ENCODE measurements around the gene STK36. TPM values are rescaled to one million over a fixed set of nuclear protein-coding genes. Genes with fewer than 3 reads are reported as not detected.

The STK36 gene
- total RNA-seq, 2 experiments from 2014 or later: 15.9 to 19.0 TPM

DNA sequence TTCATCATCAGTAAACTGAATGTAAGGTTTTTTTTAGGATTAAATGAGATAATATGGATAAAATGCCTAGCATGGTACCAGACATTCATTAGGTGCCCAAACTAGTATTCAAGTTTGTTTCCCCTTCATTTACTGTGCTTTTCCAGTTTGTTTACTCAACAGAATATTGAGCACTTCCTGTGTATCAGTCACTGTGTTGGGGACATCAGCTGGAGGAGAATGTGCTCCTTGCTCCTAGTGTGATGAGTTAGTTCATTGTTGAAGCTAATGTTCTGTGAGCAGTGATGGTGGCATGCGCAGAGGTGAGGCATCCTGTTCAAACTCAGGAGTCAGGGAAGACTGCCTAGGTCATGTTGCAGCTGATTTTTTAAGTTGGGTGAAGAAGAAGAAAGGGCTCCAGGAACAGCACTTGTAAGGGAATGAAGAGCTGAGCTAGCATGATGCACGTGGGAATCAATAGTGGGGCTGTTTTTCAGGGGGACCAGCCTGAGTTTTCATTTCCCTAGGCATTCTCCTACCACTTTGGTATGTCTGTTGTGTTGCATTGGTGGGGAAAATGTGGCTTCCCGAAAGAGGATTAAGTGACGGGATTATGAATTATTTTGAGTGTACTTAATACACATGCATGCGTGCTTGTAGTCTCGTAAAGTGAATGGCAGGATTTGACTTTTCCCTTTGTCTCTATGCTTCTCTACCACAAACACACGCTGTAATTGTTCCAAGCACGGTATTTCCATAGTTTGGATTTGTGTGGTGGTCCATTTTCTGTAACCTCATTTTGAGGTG is 62.5 kb downstream of the STK36 start:
- Mint-ChIP-seq H3K4me3 (no peak overlapping the region), H3K4me1 (ENCODE audit: low read depth) (peaks cover 28% of the 10 kb centered on the region), H3K36me3 (peaks cover 34% of the 10 kb centered on the region), H3K9me3 (no peaks in the 10 kb centered on the region), H3K27me3 (no peaks in the 10 kb centered on the region), H3K27ac (peak overlapping the region; percentile 51)
- intact Hi-C loops (cut with micrococcal nuclease): no loop called here
- no peak for DNase-seq
- POLR2A ChIA-PET: interaction anchor here (0.6 to 0.7 kb wide), 2 partner anchors 24 to 142 kb away, joined by 3 read pairs; partner anchors contain the start of gene TTLL4
- CTCF ChIA-PET: interaction anchor here (0.8 to 1.7 kb wide), 3 partner anchors 24 to 114 kb away, joined by 3 to 6 read pairs (median 5); partner anchors contain the start of gene TTLL4

DNA sequence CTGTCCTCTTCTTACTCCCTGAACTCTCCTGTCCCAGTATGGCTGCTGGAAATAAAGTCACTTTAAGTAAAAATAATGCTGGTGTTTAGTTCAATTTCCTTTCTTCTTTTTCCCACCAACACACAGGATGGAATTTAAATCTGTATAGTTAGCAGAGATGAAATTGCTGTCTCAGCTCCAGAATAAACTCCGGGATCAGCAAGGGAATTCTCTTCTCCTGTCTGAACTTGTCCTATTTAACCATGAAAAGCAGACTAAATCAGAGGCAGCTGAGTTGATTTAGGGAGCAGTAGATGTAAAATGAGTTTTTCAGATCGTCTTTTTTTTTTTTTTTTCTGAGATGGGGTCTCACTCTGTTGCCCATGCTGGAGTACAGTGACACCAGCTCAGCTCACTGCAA is 64.6 kb downstream of the STK36 start:
- intact Hi-C loops (cut with micrococcal nuclease): no loop called here
- Mint-ChIP-seq H3K9me3 (no peaks in the 10 kb centered on the region), H3K4me3 (no peak overlapping the region), H3K4me1 (ENCODE audit: low read depth) (peaks cover 24% of the 10 kb centered on the region), H3K27ac (no peak overlapping the region), H3K27me3 (no peaks in the 10 kb centered on the region), H3K36me3 (peaks cover 42% of the 10 kb centered on the region)
- no peak for DNase-seq
- ChIA-PET POLR2A (interaction anchor here (0.7 kb wide), 1 partner anchor 174 kb away, joined by 3 read pairs; no protein-coding TSS in a partner anchor), CTCF (interaction anchor here (1.5 to 1.6 kb wide), 2 partner anchors 89 to 111 kb away, joined by 4 to 6 read pairs; no protein-coding TSS in a partner anchor)

DNA sequence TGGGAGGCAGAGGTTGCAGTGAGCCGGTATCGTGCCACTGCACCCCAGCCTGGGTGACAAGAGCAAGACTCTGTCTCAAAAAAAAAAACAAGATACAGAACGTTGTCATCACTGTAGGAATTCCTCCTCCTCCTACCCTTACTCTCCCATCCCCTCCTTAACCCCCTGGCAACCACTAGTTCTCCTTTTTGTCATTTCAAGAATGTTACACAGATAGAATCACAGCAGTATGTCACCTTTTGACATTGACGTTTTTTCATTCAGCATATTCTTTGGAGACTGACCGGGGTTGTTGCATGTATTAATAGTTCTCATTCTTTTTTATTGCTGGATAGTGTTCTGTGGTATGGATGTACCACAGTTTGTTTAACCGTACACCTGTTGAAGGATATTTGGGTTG is 71.2 kb downstream of the STK36 start:
- intact Hi-C loops (cut with micrococcal nuclease): no loop called here
- no peaks in the 10 kb centered on the region for H3K27me3 Mint-ChIP-seq
- H3K4me1 Mint-ChIP-seq (ENCODE audit: low read depth): peaks cover 26% of the 10 kb centered on the region
- H3K4me3 Mint-ChIP-seq: no peak overlapping the region
- peaks cover 50% of the 10 kb centered on the region for H3K36me3 Mint-ChIP-seq
- ChIA-PET POLR2A (no interaction called here), CTCF (no interaction called here)
- no peak overlapping the region for H3K27ac Mint-ChIP-seq
- no peak for DNase-seq
- no peaks in the 10 kb centered on the region for H3K9me3 Mint-ChIP-seq

DNA sequence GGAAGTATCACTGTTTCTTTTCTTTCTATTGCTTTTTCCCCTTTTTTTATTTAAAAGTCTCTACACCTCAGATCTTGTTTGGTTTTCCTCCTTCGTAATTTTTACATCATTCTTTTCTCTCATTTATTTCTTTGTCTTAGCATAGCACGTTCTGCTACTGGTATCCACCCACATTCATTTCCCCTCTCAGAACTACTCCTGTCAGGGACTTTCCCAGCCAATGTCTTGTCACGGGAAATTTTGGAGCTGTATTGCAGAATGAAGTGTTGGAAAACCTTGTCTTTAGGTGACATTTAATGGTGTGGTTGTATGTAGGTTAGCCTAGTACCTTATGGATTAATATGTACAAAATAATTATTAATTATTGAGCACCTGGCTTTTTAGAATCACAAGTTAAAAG is 72.7 kb downstream of the STK36 start:
- Mint-ChIP-seq H3K9me3 (no peaks in the 10 kb centered on the region), H3K4me1 (ENCODE audit: low read depth) (peaks cover 26% of the 10 kb centered on the region), H3K27me3 (no peaks in the 10 kb centered on the region), H3K27ac (peak overlapping the region; percentile 24), H3K36me3 (peaks cover 47% of the 10 kb centered on the region), H3K4me3 (no peak overlapping the region)
- POLR2A ChIA-PET: interaction anchor here (0.6 to 1.2 kb wide), 2 partner anchors 12 to 34 kb away, joined by 3 read pairs; partner anchors contain the start of gene TTLL4
- peak; percentile 18 for DNase-seq
- CTCF ChIA-PET: interaction anchor here (1.7 kb wide), 1 partner anchor 103 kb away, joined by 5 read pairs; no protein-coding TSS in a partner anchor
- intact Hi-C loops (cut with micrococcal nuclease): no loop called here

DNA sequence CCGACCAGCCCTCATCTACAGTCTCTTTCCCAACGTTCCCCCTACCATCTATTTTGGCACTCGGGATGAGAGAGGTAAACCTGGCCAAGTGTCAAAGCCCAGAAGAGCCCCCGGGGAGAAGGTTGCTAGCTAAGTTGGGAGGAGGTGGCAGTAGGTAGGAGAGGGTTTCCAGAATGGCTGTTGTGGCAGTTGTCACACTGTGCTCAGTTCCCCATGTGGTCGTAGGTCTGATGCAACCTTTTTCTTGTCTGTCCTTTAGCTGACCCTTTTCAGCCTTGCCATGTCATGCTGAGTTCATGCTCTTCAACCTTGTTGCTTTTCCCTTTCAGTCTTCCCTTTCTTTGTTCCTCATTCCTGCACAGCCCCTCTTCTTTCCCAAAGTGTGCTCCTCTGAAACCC is 73.3 kb downstream of the STK36 start:
- H3K27me3 Mint-ChIP-seq: no peaks in the 10 kb centered on the region
- no peak overlapping the region for H3K27ac Mint-ChIP-seq
- intact Hi-C loops (cut with micrococcal nuclease): no loop called here
- peaks cover 26% of the 10 kb centered on the region for H3K4me1 Mint-ChIP-seq (ENCODE audit: low read depth)
- H3K9me3 Mint-ChIP-seq: no peaks in the 10 kb centered on the region
- POLR2A ChIA-PET: interaction anchor here (0.6 to 1.2 kb wide), 2 partner anchors 12 to 35 kb away, joined by 3 read pairs; partner anchors contain the start of gene TTLL4
- CTCF ChIA-PET: interaction anchor here (1.5 to 1.7 kb wide), 2 partner anchors 34 to 102 kb away, joined by 5 read pairs; partner anchors contain the start of gene TTLL4
- no peak for DNase-seq
- no peak overlapping the region for H3K4me3 Mint-ChIP-seq
- H3K36me3 Mint-ChIP-seq: peaks cover 46% of the 10 kb centered on the region

DNA sequence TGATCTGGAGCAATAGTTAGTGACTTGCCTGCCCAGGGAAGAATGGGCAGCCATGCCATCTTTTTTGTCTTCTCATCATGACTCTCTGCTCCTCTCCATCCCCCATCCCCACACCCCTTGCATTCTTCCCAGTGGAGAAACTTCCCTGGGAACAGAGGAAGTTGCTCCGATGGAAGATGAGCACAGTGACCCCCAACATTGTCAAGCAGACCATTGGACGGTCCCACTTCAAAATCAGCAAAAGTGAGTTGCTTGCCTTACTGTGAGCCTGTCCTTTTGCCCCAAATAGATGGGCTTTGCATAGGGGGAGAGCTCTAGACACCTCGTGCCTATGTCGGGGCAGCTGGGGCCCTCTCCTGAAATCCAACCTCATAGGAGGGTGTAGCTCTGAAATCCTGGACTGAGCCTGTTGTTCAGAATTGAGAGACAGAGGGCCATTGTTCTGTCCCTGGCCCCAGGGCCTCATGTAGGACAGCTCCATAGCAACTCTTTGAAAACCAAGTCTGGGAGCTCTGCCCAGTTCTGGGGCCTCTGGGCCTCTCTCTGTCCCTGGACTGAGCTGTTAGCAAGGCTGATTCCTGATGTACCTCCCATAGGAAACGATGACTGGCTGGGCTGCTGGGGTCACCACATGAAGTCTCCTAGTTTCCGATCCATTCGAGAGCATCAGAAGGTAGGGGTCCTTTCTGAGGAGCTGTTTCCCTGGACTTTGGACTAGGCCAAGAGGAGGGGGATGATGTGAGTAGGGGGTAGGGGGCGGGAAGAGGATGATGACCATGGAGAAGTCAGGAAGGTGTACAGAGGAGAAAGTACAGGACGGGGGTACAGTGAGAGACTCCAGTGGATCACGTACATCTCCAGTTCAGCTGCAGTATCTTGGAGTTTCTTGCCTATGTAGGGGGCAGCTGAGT is 73.9 kb downstream of the STK36 start:
- ChIA-PET CTCF (interaction anchor here (0.9 to 2.2 kb wide), 5 partner anchors 19 to 151 kb away, joined by 3 to 11 read pairs (median 5); partner anchors contain the start of gene TTLL4), POLR2A (no interaction called here)
- H3K4me1 Mint-ChIP-seq (ENCODE audit: low read depth): peaks cover 26% of the 10 kb centered on the region
- no peaks in the 10 kb centered on the region for H3K27me3 Mint-ChIP-seq
- H3K9me3 Mint-ChIP-seq: no peaks in the 10 kb centered on the region
- H3K27ac Mint-ChIP-seq: no peak overlapping the region
- H3K4me3 Mint-ChIP-seq: no peak overlapping the region
- intact Hi-C loops (cut with micrococcal nuclease): no loop called here
- DNase-seq: no peak
- H3K36me3 Mint-ChIP-seq: peaks cover 46% of the 10 kb centered on the region

DNA sequence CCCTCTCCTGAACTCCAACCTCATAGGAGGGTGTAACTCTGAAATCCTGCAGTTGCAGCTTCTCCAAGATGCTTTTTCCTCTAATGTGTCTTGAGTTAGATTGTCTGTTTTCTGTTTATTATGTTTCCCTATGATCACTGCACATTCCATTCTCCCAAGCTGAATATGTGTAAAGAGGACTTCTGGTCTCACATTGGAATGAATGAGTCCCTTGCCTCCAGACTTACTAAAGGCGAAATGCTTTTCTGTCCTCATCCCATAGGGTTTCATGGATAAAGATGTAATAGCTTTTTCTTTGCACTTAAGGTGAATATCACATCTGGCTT is 74.5 kb downstream of the STK36 start:
- Mint-ChIP-seq H3K36me3 (peaks cover 45% of the 10 kb centered on the region), H3K27ac (no peak overlapping the region), H3K4me1 (ENCODE audit: low read depth) (peaks cover 26% of the 10 kb centered on the region), H3K27me3 (no peaks in the 10 kb centered on the region), H3K4me3 (no peak overlapping the region), H3K9me3 (no peaks in the 10 kb centered on the region)
- CTCF ChIA-PET: interaction anchor here (0.9 to 2.2 kb wide), 4 partner anchors 19 to 151 kb away, joined by 3 to 11 read pairs (median 6); partner anchors contain the start of gene TTLL4
- POLR2A ChIA-PET: no interaction called here
- intact Hi-C loops (cut with micrococcal nuclease): no loop called here
- no peak for DNase-seq

DNA sequence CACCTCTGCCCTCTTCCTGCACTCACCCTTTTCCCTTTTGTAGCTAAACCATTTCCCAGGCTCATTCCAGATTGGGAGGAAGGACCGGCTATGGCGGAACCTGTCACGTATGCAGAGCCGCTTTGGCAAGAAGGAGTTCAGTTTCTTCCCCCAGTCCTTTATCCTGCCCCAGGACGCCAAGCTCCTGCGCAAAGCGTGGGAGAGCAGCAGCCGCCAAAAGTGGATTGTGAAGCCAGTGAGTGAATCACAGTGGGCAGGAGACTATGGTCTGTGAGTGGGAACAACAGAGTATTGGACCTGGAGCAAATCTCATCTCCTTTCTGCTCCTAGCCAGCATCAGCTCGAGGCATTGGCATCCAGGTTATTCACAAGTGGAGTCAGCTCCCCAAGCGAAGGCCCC is 75.1 kb downstream of the STK36 start:
- no peaks in the 10 kb centered on the region for H3K27me3 Mint-ChIP-seq
- no peak overlapping the region for H3K4me3 Mint-ChIP-seq
- ChIA-PET POLR2A (no interaction called here), CTCF (interaction anchor here (0.9 to 2.2 kb wide), 3 partner anchors 20 to 150 kb away, joined by 3 to 11 read pairs (median 6); no protein-coding TSS in a partner anchor)
- peaks cover 26% of the 10 kb centered on the region for H3K4me1 Mint-ChIP-seq (ENCODE audit: low read depth)
- intact Hi-C loops (cut with micrococcal nuclease): no loop called here
- DNase-seq: no peak
- H3K9me3 Mint-ChIP-seq: no peaks in the 10 kb centered on the region
- peaks cover 47% of the 10 kb centered on the region for H3K36me3 Mint-ChIP-seq
- no peak overlapping the region for H3K27ac Mint-ChIP-seq

DNA sequence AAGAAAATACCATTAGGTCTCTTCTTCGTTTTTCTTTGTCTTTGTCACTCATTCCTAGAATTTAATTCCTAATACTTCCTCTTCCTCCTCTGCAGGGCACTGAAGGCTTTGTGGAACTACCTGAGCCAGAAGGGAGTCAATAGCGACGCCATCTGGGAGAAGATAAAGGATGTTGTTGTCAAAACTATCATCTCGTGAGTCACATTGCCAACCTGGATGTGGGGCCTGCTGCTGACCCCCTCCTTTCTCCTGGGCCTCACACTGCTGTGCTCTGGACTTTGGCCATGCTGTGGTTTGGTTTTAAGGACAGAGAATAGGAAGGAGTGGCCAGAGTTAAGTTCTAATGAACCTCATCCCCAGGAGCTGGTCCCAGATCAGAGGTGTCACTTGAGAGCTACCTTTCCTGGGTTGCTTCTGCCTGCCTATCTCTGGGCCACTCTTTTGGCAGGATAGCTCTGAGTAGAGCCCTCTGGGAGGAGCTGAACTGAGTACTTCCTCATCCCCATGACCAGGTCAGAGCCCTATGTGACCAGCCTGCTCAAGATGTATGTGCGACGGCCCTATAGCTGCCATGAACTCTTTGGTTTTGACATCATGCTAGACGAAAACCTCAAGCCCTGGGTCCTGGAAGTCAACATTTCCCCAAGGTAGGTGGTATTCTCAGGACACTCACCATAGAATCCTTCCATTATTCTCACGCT is 77.0 kb downstream of the STK36 start:
- CTCF ChIA-PET: interaction anchor here (1.6 kb wide), 1 partner anchor 127 kb away, joined by 4 read pairs; no protein-coding TSS in a partner anchor
- intact Hi-C loops (cut with micrococcal nuclease): no loop called here
- POLR2A ChIA-PET: no interaction called here
- no peaks in the 10 kb centered on the region for H3K9me3 Mint-ChIP-seq
- H3K36me3 Mint-ChIP-seq: peaks cover 64% of the 10 kb centered on the region
- DNase-seq: no peak
- peaks cover 15% of the 10 kb centered on the region for H3K4me1 Mint-ChIP-seq (ENCODE audit: low read depth)
- H3K27ac Mint-ChIP-seq: no peak overlapping the region
- no peaks in the 10 kb centered on the region for H3K27me3 Mint-ChIP-seq
- H3K4me3 Mint-ChIP-seq: no peak overlapping the region
